Ishikawa (cell line): ENCODE measurements around the gene ZFAND3.

ENCODE experiments used
- CEBPB ChIP-seq: IDR thresholded peaks from 2 replicates; pipeline ENCODE4 v1.6.1; 2012
- CREB1 ChIP-seq: IDR thresholded peaks from 2 replicates; pipeline ENCODE4 v1.6.1; 2012; ENCODE audit warnings: low read depth
- EGR1 ChIP-seq: IDR thresholded peaks from 2 replicates; pipeline ENCODE4 v1.6.1; 2012
- EP300 ChIP-seq: IDR thresholded peaks from 2 replicates; pipeline ENCODE4 v1.6.1; 2012; ENCODE audit warnings: borderline replicate concordance
- FOXM1 ChIP-seq: IDR thresholded peaks from 2 replicates; pipeline ENCODE4 v1.6.1; 2012; ENCODE audit warnings: low read depth, borderline replicate concordance
- MAX ChIP-seq: IDR thresholded peaks from 2 replicates; pipeline ENCODE4 v1.6.1; 2012
- NFIC ChIP-seq: IDR thresholded peaks from 2 replicates; pipeline ENCODE4 v1.6.1; 2012
- RAD21 ChIP-seq: IDR thresholded peaks from 2 replicates; pipeline ENCODE4 v1.6.1; 2012; ENCODE audit warnings: low read depth
- REST ChIP-seq: IDR thresholded peaks from 2 replicates; pipeline ENCODE4 v1.6.1; 2012; ENCODE audit warnings: low read depth, mild to moderate bottlenecking
- TAF1 ChIP-seq: IDR thresholded peaks from 2 replicates; pipeline ENCODE4 v1.6.1; 2012; ENCODE audit warnings: low read depth, mild to moderate bottlenecking
- TCF12 ChIP-seq: IDR thresholded peaks from 2 replicates; pipeline ENCODE4 v1.6.1; 2012; ENCODE audit warnings: low read depth
- TEAD4 ChIP-seq: IDR thresholded peaks from 2 replicates; pipeline ENCODE4 v1.6.1; 2012
- USF1 ChIP-seq: IDR thresholded peaks from 2 replicates; pipeline ENCODE4 v1.6.1; 2012
- YY1 ChIP-seq: IDR thresholded peaks from 2 replicates; pipeline ENCODE4 v1.6.1; 2012; ENCODE audit warnings: low read depth
- ZBTB7A ChIP-seq: IDR thresholded peaks from 2 replicates; pipeline ENCODE4 v1.6.1; 2012; ENCODE audit warnings: low read depth

Gene ZFAND3

GRCh38 chr6:38131527-38131965, 312.0 kb downstream of the ZFAND3 start:
- TF ChIP-seq REST (no peak), FOXM1 (no peak), RAD21 (no peak), CEBPB (no peak), TEAD4 (no peak), EP300 (no peak), MAX (no peak), NFIC (no peak), CREB1 (no peak), TCF12 (no peak), USF1 (no peak), EGR1 (no peak), YY1 (no peak)

GRCh38 chr6:38133932-38134703, 314.6 kb downstream of the ZFAND3 start:
- TF ChIP-seq REST (no peak), YY1 (no peak), NFIC (no peak), RAD21 (0 out of 2 replicates have a peak, but pooled peaks have one; percentile 2)

- TF ChIP-seq EP300 (no peak), YY1 (no peak), RAD21 (no peak), ZBTB7A (no peak), MAX (no peak)
These were observed 315.2 kb downstream of the ZFAND3 start for GRCh38 chr6:38134704-38135088.

GRCh38 chr6:38136547-38136946, 317.0 kb downstream of the ZFAND3 start:
- TF ChIP-seq CREB1 (no peak), USF1 (no peak), FOXM1 (no peak), TEAD4 (no peak), REST (no peak), MAX (no peak), YY1 (no peak), EGR1 (no peak), NFIC (no peak), ZBTB7A (no peak), TAF1 (no peak), RAD21 (no peak), EP300 (no peak), CEBPB (no peak), TCF12 (no peak)
